ENCODE data around the gene MGAT5.
A peak's percentile ranks its signal among the peaks of the same experiment; 100 is the strongest.

MGAT5 gene

DNA sequence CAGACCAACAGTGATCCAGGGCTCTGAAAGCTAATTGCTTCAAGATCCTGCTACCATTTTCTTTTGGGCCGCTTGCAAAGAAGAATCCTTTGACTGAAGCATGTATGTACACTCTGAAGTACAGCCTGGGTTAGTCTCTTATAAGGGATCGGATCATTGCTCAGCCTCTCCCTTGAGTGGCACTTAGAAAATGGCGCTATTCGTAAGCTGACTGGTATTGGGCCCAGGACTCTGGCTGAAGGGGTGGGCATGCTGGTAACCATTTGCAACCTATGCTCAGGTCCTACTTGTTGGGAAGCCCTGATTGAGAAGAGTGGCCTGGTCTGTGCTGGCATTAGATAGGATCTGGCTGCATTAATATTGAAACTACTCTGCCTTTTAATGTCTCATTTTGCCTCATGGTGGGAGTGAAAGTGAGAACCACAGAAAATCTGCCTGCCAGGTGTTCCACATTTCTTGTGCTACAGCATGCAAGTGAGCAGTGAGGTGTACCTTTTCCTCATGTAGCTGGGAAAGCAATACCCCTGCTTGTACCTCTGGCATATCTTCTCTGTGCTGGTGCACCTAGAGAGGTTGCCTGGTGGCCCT, 661 bp upstream of the MGAT5 start:
- H3K4me3 Mint-ChIP-seq: no peak overlapping the region

DNA sequence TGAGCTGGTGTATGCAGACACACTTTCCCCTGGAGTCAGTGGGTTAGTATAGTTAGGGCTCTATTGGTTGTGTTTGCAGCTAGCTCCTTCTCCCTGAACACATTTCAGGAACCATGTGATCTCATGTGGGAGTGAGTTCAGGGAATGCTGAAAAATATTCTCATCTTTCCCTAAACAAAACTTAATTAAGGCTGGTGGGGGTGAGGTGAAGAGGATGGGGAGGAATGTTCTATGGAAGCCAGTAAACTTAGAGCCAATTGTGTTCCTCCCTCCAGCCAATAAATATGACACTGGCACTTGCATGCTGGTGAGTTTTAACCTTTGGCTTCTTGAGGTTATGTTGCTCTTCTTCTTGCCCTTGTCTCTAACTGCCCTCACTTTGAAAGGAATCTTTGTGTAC, 952 bp downstream of the MGAT5 start:
- no peak overlapping the region for H3K4me3 Mint-ChIP-seq
- peaks cover 19% of the 10 kb centered on the region for H3K36me3 Mint-ChIP-seq (ENCODE audit: low read depth)
- H3K4me1 Mint-ChIP-seq: peaks cover 93% of the 10 kb centered on the region
- no peaks in the 10 kb centered on the region for H3K9me3 Mint-ChIP-seq
- no peak for ATAC-seq
- no peak overlapping the region for H3K27ac Mint-ChIP-seq
- no peaks in the 10 kb centered on the region for H3K27me3 Mint-ChIP-seq
- no peak for DNase-seq

More for the DNA sequence above, 661 bp upstream of the MGAT5 start:
- no peak for ATAC-seq
- Mint-ChIP-seq H3K4me1 (peaks cover 93% of the 10 kb centered on the region), H3K27ac (peak overlapping the region; percentile 59), H3K27me3 (no peaks in the 10 kb centered on the region), H3K9me3 (no peaks in the 10 kb centered on the region), H3K36me3 (ENCODE audit: low read depth) (peaks cover 19% of the 10 kb centered on the region)
- no peak for DNase-seq

DNA sequence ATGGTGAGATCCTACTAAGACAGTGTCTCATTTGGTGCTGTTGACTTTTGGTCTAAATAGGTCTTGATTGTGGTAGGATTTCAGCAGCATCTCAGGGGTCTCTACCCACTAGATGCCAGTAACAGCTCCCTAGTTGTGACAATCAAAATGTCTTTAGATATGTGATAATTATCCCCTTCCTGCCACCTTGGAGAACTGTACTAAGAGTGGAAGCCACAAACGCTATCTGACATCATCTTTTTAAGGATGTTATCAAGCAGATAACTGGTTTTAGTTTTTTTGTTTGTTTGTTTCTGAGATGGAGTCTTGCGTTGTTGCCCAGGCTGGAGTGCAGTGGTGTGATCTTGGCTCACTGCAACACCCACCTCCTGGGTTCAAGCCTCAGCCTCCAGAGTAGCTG, 3.1 kb downstream of the MGAT5 start:
- Mint-ChIP-seq H3K36me3 (ENCODE audit: low read depth) (peaks cover 19% of the 10 kb centered on the region), H3K9me3 (no peaks in the 10 kb centered on the region), H3K4me1 (peaks cover 93% of the 10 kb centered on the region), H3K27me3 (no peaks in the 10 kb centered on the region), H3K4me3 (no peak overlapping the region), H3K27ac (no peak overlapping the region)
- DNase-seq (no peak), ATAC-seq (no peak)

DNA sequence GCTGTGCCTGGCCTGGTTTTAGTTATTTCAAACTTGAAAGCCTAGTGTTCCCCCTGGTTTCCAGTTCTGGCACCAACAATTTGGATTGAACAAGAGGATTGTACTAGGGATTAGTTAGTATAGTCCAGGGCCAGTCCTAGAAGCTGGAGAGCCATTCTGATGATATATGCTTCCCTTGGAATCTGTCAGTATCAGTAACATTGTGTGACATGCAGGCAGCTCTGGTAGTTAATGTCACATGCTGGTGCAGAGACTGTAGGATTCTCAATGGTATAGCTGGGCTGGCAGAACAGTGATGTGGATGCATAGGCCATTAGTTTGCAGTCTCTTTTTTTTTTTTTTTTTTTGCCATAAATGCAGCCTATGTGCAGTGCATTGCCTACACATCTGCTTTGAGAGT, 3.6 kb downstream of the MGAT5 start:
- DNase-seq (no peak), ATAC-seq (no peak)
- Mint-ChIP-seq H3K36me3 (ENCODE audit: low read depth) (peaks cover 19% of the 10 kb centered on the region), H3K27ac (no peak overlapping the region), H3K27me3 (no peaks in the 10 kb centered on the region), H3K4me1 (peaks cover 91% of the 10 kb centered on the region), H3K4me3 (no peak overlapping the region), H3K9me3 (no peaks in the 10 kb centered on the region)

DNA sequence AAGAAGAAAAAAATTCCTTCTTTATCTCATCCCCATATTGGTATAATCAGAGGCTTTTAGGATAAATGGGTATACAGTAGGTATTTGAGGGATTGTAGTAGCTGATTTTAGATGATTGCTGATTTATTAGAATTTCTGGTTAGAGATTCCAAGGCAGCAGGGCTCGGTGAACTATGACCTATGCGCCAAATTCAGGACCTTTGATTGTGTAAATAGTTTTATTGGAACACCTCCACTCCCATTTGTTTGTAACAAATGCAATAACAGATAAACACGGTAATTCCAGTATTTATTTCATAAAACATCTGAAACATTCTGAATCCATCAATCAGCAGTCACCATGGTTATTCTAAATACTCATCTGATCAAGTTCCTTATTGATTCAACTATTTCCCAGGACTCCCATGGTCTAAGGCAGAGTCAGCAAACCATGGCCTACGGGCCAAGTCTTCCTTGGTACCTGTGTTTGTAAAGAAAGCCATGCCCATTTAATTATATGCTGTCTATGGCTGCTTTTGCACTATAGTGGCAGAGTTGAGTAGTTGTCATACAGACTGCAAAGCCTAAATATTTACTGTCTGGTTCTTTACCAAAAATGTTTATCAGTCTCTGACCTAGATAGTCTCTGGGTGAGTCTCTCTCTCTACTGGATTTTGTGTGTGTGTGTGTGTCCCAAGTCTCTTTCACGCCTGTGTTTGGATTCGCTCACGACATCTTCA, 4.3 kb downstream of the MGAT5 start:
- ATAC-seq: no peak
- no peaks in the 10 kb centered on the region for H3K27me3 Mint-ChIP-seq
- peaks cover 19% of the 10 kb centered on the region for H3K36me3 Mint-ChIP-seq (ENCODE audit: low read depth)
- no peak for DNase-seq
- H3K4me3 Mint-ChIP-seq: peak overlapping the region; percentile 27
- peaks cover 91% of the 10 kb centered on the region for H3K4me1 Mint-ChIP-seq
- peak overlapping the region; percentile 70 for H3K27ac Mint-ChIP-seq
- no peaks in the 10 kb centered on the region for H3K9me3 Mint-ChIP-seq

DNA sequence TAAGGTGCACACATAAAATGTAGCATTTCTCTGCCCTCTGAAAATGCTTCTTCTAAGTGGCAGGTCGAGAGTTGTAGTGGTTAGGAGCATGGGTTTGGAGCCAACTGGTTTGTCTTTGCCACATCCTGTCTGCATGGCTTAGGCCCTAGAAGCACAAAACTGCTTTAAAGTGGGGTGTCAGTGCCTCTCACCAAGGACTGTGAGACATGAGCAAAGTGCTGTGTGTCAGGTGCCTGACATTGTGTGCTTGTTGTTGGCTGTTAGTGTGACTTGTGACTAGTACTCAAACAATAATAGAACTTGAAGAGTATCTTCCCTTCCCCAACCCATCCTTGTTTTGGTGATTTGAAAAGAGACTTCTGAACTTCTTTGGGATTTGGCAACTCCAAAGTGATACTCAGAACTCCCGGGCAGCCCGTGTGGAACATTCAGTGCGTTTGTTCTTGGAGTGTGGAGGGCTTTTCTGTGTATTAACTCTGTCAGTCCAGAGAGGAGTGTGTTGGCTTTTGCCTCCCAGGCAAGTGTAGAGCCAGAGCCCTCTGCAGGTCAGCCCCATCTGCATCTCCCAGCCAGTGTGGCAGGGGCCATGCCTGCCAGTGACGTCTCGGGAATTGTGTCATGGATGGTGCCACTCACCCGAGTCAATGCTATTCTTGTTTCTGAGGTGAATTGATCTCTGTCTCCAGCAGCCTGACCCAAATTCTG, 5.0 kb downstream of the MGAT5 start:
- Mint-ChIP-seq H3K9me3 (no peaks in the 10 kb centered on the region), H3K36me3 (ENCODE audit: low read depth) (peaks cover 17% of the 10 kb centered on the region), H3K27me3 (no peaks in the 10 kb centered on the region), H3K27ac (peak overlapping the region; percentile 70), H3K4me3 (peak overlapping the region; percentile 27), H3K4me1 (peaks cover 88% of the 10 kb centered on the region)
- DNase-seq: peak; percentile 32
- peak; percentile 88 for ATAC-seq

DNA sequence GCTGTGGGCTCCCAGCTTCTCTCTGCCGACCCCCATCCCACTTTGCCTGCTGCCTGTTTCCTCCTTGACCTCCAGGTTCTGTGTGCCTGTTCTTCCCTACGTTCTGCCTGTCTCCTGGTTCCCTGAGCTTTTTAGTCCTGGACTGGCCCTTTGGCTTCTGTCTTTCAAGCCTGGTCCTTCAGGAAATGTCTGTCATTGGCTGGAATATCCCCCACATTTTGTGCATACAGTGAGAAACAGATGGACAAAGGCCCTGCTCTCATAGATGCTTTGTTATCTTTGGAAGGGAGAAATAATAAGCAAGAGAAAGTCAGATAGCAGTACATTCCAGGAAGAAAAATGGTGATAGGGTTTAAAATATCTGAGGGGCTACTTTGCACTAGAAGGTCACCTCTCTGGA, 5.7 kb downstream of the MGAT5 start:
- Mint-ChIP-seq H3K9me3 (no peaks in the 10 kb centered on the region), H3K27ac (peak overlapping the region; percentile 4), H3K4me3 (no peak overlapping the region), H3K27me3 (no peaks in the 10 kb centered on the region), H3K36me3 (ENCODE audit: low read depth) (peaks cover 9% of the 10 kb centered on the region), H3K4me1 (peaks cover 81% of the 10 kb centered on the region)
- DNase-seq: no peak
- ATAC-seq: no peak

DNA sequence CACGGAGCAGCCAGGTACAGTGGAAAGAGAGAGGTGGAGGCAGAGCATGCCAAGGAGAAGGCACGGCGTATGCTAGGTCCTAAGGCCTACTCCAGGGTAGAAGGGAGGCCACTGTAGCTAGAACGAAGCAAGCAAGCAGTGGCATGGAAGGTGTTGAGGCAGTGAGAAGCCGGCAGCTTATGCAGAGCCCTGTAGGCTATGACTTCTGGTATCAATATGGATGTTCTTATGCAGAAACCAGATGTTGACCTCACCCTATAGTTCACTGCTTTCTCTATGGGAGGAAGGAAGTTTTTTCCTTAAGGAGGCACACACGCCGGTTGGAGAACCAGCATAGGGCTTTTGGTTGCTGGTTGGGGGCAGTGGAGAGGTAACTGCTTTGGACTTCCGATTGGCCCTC, 6.1 kb downstream of the MGAT5 start:
- Mint-ChIP-seq H3K27me3 (no peaks in the 10 kb centered on the region), H3K4me3 (no peak overlapping the region), H3K36me3 (ENCODE audit: low read depth) (peaks cover 5% of the 10 kb centered on the region), H3K4me1 (peaks cover 81% of the 10 kb centered on the region), H3K27ac (peak overlapping the region; percentile 4), H3K9me3 (no peaks in the 10 kb centered on the region)
- ATAC-seq (no peak), DNase-seq (no peak)

DNA sequence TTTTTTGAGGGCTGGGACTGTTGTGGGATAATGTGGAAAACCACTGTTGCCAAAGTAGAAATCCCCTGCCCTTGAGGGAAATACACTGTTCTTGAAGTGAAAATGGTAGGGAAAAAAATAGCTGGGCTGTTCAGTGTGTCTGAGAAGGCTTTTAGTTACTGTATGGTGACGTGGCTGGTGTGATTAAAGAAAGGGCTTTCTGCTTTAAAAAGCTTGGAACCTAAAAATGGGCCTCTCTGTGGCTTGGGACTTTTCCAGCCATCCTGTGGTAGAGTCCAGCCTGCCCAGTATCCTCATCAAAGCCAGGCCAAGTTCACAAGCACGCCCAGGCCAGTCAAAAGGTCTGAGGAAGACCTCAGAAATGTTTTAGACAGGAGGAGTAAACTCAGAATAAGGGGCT, 6.8 kb downstream of the MGAT5 start:
- H3K27ac Mint-ChIP-seq: no peak overlapping the region

DNA sequence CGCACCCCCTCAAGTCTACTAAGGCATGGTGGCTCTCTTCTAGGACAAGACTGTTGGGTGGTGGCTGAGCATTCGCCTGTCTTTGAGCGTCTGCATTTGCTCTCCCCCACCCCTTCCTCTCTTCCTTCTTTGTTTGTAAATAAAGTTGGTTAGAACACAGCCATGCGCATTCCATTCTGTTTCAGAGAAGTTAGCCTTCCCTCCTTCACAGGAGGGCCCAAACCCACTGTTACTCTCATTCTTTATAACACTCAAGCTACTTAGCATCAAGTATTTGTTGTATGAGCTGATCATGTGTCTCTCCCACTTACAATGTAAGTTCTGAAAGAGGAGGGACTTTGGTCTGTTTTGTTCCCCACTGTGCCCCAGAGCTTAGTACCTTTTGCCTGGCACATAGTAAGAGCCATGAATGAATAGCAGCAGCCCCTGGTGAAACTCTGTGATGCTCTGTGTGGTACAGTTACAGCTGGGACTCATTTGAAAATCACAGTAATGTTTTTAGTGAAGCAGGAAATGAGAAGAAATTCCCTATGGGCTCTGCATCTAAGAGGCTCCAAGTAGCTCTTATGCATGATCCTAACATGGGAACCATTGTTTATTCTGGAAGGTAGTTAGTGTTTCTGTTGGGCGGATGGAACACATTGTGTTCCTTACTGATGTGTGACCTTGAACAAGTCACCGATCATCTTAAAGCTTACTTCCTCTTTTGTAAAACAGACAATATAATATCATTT, 7.7 kb downstream of the MGAT5 start:
- ATAC-seq (no peak), DNase-seq (no peak)
- peak overlapping the region; percentile 41 for H3K27ac Mint-ChIP-seq
- peaks cover 78% of the 10 kb centered on the region for H3K4me1 Mint-ChIP-seq
- H3K4me3 Mint-ChIP-seq: no peak overlapping the region
- H3K9me3 Mint-ChIP-seq: no peaks in the 10 kb centered on the region
- H3K36me3 Mint-ChIP-seq (ENCODE audit: low read depth): no peaks in the 10 kb centered on the region
- no peaks in the 10 kb centered on the region for H3K27me3 Mint-ChIP-seq

More for the DNA sequence above, 6.8 kb downstream of the MGAT5 start:
- Mint-ChIP-seq H3K9me3 (no peaks in the 10 kb centered on the region), H3K27me3 (no peaks in the 10 kb centered on the region), H3K36me3 (ENCODE audit: low read depth) (peaks cover under 1% of the 10 kb centered on the region), H3K4me3 (no peak overlapping the region), H3K4me1 (peaks cover 81% of the 10 kb centered on the region)
- DNase-seq (no peak), ATAC-seq (no peak)

DNA sequence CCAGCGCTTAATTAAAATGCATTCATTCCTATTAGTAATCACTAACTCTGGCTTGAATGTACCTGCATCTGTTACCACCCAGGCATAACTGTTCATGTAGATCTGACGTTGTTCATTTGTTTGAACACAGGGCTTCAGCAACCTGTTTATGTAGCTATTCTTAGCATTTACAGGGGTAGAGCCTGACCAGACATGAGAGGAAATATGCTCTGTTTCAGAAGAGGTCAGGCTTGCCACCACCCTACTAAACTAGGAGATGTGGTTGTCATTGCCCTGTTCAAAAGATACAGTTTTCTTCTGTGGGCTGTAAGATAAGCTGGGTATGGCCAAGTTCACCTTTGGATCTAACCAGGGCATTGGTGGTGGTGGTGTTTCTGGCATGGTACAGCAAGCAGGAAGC, 8.8 kb downstream of the MGAT5 start:
- Mint-ChIP-seq H3K4me3 (no peak overlapping the region), H3K27me3 (no peaks in the 10 kb centered on the region), H3K9me3 (no peaks in the 10 kb centered on the region), H3K27ac (no peak overlapping the region), H3K4me1 (peaks cover 76% of the 10 kb centered on the region), H3K36me3 (ENCODE audit: low read depth) (no peaks in the 10 kb centered on the region)
- DNase-seq: no peak
- no peak for ATAC-seq

DNA sequence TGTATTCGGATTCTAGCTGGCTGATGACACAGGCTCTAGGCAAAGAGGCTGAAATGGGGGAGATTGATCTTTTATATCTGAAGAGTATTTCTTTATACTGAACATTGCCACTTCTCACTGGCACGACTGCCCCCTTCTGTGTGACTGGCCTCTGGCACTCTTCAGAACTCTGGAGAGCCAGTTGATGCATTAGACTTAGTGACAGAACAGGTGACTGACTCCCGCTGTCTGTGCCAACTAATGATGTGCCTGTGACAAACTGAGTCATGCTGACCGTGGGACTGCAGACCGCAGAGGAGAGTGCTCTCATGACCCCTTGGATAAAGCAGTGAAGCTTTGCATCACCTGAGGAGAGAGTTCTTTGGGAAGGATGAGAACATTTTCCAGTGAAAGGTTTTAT, 14.4 kb downstream of the MGAT5 start:
- H3K36me3 Mint-ChIP-seq (ENCODE audit: low read depth): peaks cover 28% of the 10 kb centered on the region
- no peaks in the 10 kb centered on the region for H3K27me3 Mint-ChIP-seq
- H3K27ac Mint-ChIP-seq: no peak overlapping the region
- no peaks in the 10 kb centered on the region for H3K9me3 Mint-ChIP-seq
- no peak for DNase-seq
- no peak overlapping the region for H3K4me3 Mint-ChIP-seq
- peaks cover 62% of the 10 kb centered on the region for H3K4me1 Mint-ChIP-seq
- ATAC-seq: no peak

DNA sequence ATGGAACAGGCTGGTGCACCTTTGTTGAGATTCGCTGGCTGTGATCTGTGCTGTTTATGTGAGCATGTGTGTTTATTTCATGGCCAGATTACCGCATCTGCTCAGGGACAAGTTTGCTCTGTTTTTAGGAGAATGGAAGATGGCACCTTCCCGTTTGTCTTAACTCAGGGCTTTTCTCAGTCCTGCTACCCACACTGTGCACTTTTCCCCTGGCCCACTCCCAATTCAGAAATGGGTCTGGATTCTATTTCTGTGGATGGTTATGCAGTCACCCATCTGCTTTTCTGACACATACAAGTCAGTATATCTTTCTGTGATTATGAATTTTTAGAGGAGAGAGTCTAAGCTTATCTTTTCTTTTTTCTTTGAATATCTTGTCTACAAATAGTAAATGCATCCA, 15.4 kb downstream of the MGAT5 start:
- ATAC-seq (no peak), DNase-seq (no peak)
- Mint-ChIP-seq H3K36me3 (ENCODE audit: low read depth) (peaks cover 32% of the 10 kb centered on the region), H3K9me3 (no peaks in the 10 kb centered on the region), H3K27ac (no peak overlapping the region), H3K27me3 (no peaks in the 10 kb centered on the region), H3K4me3 (no peak overlapping the region), H3K4me1 (peaks cover 67% of the 10 kb centered on the region)

DNA sequence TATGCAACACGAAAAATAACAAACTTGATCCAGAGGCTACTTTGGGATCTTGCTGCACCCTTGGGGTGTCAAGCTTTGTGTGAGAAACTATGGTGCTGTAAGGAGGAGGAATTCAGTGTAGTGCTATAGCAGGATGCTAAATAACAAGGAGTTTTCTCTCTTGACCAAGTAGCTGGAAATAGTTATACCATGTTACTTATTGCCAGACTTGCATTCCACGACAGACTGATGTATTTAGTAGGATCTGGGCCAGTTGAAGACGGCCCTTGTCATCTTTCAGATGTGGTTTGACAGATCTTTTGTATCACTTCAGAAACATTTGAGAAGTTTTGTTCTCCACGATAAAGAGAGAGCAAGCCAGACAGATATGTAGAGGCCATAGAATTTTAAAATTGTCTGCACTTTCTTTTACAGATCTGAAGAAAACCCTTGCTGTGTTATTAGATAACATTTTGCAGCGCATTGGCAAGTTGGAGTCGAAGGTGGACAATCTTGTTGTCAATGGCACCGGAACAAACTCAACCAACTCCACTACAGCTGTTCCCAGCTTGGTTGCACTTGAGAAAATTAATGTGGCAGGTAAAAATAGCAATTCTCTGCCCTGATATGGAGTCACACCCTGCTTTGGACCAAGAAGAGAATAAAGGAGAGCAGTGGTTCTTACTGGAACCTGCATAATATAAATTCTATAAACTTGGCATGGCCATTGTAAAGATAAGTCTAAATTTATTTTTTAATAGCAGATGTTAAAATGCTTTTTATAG, 16.3 kb downstream of the MGAT5 start:
- H3K4me3 Mint-ChIP-seq: no peak overlapping the region
- H3K9me3 Mint-ChIP-seq: no peaks in the 10 kb centered on the region
- DNase-seq (no peak), ATAC-seq (no peak)
- no peaks in the 10 kb centered on the region for H3K27me3 Mint-ChIP-seq
- peaks cover 68% of the 10 kb centered on the region for H3K4me1 Mint-ChIP-seq
- peak overlapping the region; percentile 44 for H3K27ac Mint-ChIP-seq
- H3K36me3 Mint-ChIP-seq (ENCODE audit: low read depth): peaks cover 36% of the 10 kb centered on the region

Measured in activated naive CD8-positive, alpha-beta T cell treated with anti-CD3 and anti-CD28 coated beads, Interleukin-2, amount 50 U/mL, for 24 hours (primary cell).